ENCODE results near the gene DHODH. TPM values are rescaled to one million over a fixed set of nuclear protein-coding genes. Genes with fewer than 3 reads are reported as not detected.
A peak's percentile ranks its signal among the peaks of the same experiment; 100 is the strongest.

Gene DHODH
- total RNA-seq, 1 donor from 2014 or later, result 28.4 TPM

DNA sequence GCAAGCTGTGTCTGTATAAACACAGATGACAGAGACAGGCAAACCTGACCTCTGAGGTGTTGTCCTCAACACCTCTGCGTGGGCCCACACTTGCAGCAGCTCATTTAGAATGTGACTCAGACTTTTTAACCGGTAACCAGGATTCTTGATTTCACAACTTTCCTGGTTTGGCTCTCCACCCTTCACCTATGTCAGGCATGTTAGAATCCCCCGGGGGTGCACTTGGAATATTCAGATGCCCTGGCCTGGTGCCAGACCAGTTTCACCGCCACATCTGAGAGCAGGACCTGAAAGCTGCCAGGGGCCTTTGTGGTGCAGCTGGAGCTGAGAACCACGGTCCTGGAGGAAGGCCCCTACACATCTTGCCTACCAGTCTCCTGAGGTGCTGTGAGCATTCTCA lies 4.8 kb downstream of the DHODH start:
- DNase-seq (ENCODE audit: low spot score) (peak; percentile 68), ATAC-seq (no peak)

DNA sequence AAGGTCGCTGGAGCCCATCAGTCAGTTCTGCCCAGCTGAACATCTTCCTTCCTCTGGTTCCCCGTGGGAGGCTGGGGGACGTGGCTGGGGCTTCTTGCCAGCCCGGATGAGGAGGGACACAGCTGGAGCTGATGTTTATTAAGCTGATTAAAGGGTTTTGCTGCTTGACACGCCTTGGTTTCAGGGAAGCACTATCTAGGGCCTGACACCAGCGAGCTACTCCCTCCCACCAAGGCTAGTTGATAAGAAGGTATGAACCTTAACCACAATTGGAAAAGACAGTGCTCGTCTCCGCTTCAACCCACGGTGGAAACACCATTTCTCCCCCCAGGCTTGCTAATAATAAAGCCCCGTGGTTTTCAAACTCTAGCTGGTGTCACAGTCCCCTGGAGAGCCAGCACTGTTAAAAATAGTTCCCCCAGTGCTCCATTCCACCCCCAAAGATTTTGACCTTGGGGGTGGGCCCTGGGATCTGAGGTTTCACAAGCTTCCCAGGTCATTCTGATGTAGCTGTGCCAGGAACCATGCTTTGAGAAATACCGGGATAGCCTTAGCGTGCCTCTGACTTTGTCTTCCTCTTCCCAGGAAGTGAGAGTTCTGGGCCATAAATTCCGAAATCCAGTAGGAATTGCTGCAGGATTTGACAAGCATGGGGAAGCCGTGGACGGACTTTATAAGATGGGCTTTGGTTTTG lies 5.5 kb downstream of the DHODH start:
- DNase-seq (ENCODE audit: low spot score), result peak; percentile 66
- peak; percentile 26 for ATAC-seq

DNA sequence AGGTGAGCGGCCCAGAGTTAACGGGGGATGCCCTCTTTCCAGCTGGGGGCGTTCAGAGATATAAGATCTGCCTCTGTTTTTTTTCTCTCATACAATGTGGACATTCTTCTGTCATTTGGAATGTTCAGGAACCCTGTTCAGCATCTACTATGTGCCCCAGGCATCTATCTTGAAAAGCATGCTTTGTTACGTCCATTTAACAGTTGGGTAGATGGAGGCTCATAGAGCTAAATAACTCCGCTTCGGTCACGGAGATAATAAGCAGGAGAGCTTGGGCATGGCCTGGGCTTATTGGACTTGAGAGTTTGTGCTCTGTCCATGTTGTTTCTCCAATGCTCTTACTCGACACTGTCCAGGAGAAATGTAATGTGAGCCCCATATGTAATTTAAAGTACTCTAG lies 6.1 kb downstream of the DHODH start:
- DNase-seq (ENCODE audit: low spot score) (no peak), ATAC-seq (no peak)

DNA sequence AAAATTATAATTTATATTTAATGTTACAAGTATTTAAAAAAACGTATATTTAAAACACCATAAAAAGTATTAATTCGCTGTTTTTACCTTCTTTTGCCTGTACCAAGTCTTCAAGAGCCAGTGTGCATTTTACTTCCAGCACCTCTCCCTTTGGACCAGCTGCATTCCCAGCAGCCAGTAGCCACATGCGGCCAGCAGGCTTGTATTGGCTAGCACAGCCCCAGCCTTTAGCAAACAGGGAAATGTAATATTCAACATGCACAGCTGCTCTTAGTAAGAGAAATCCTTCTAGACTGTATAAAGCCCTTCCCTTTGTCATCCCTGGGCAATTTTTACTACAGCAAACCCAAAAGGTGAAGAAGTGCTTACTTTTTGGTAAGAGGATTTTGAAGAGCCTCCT lies 6.6 kb downstream of the DHODH start:
- peak; percentile 23 for ATAC-seq

DNA sequence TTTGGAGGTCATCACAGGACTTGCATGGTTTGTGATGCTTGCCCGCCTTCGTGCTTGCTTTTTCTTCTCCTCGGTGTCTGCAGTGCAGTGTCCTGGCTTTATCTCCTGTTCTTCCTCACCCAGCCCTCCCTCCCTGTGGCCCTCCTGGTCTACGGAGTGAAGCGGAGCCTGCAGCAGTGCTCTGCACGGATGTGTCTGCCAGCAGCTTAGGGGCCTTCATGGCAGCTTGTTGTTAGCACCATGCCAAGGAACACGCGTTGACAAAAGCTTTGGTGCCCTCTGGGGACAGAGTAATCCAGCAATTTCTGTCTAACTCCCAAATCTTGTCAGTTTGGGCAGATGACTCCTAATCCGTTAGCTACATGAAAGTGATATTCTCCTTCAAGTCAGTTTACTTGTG lies 9.9 kb downstream of the DHODH start:
- ATAC-seq, result peak; percentile 43
- peak; percentile 68 for DNase-seq (ENCODE audit: low spot score)

More for the DNA sequence above, 6.6 kb downstream of the DHODH start:
- no peak for DNase-seq (ENCODE audit: low spot score)

DNA sequence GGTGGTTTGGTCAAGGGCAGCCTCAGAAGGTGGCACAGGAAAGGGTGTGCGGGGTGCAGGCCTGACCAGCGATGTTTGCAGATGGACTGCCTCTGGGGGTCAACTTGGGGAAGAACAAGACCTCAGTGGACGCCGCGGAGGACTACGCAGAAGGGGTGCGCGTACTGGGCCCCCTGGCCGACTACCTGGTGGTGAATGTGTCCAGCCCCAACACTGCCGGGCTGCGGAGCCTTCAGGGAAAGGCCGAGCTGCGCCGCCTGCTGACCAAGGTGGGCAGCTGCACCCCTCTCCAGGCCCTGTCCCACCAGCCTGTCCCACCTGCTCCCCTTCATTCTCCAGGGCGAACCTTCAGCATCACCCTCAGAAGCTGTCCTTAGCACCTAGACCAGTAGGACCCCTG lies 12.5 kb downstream of the DHODH start:
- DNase-seq (ENCODE audit: low spot score) (no peak), ATAC-seq (no peak)

DNA sequence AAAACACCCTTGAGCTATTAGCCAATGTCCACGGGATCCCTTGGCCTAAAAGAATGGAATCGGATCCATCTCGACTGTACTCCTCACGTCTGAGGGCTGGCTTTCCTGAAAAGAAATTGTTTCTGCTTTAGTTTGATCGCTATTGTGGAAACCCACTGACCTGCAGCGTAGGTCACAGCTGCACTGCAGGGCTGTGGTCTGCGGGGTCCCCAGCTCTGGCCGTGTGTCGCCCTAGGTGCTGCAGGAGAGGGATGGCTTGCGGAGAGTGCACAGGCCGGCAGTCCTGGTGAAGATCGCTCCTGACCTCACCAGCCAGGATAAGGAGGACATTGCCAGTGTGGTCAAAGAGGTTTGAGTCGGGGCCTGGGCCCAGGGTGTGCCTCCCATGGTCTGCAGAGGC lies 13.6 kb downstream of the DHODH start:
- ATAC-seq (no peak), DNase-seq (ENCODE audit: low spot score) (no peak)

DNA sequence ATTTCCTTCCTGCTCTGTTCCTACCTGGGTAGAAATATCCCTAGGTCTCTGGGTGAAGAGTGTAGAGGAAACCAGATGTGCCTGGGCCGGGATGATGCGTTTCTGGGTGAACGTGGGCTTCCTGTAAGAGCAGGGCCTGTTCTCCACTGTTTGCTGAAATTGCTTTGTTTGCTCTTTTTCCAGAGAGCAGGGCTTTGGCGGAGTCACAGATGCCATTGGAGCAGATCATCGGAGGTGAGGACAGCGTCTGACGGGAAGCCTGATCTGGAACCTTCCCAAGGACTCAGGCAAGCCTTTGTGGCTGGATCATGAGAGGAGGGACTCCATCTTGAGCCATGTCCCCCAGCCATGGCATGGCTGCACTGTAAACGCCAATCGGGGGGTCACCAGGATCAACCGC lies 15.4 kb downstream of the DHODH start:
- ATAC-seq, result peak; percentile 63
- DNase-seq (ENCODE audit: low spot score), result peak; percentile 82

DNA sequence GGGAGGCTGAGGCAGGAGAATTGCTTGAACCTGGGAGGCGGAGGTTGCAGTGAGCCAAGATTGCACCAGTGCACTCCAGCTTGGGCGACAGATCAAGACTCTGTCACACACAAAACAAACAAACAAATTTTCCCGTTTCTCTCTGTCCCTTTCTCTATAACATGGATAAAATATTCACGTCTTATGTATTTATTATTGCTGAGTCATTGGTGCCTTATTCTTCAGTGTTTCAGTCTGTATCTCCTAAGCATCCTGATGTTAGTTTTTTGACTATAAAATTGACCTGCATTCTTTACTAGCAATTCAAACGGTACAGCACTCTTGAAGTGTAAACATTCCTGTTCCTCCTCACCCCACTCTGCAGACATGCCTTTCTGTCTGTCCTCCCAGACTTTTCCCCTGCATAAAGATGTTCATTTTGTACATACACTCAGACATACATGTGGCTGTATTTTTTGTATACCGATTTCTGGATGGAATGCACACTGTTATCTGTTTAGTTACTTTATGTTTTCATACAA lies 16.4 kb downstream of the DHODH start:
- peak; percentile 1 for ATAC-seq
- peak; percentile 45 for DNase-seq (ENCODE audit: low spot score)

DNA sequence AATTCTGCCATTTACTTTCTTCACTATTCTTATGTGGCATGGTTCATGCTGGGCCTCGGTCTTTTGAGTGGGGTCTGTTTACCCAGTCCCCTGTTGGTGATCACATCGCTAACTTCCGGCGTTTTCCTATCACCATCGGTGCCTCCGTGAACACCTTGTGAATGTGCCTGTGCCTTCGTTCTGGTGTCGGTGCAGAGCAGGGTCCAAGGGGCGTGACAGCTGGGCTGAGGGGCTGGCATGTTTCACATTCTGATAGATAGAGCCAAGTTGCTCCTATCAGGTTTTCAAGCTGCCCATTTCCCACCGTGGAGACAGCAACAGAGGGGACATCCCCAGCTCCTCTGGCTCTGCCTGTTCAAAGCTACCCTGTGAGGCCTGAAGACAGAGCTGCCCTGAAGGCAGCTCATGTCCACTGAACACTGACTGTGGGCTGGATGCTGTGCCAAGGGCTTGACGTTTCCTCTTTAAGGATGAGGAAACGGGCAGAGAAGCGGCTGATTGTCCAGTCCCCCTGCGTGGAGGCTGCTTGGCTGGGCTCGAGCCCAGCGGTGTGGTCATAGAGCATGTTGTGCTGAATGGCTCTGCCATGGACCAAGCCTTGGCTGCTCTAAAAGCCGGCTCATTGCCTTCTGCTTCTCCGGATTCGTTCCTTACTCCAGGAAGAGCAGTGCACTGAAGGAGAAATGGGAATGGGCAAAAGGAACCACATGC lies 17.0 kb downstream of the DHODH start:
- DNase-seq (ENCODE audit: low spot score), result peak; percentile 70
- ATAC-seq, result peak; percentile 64

DNA sequence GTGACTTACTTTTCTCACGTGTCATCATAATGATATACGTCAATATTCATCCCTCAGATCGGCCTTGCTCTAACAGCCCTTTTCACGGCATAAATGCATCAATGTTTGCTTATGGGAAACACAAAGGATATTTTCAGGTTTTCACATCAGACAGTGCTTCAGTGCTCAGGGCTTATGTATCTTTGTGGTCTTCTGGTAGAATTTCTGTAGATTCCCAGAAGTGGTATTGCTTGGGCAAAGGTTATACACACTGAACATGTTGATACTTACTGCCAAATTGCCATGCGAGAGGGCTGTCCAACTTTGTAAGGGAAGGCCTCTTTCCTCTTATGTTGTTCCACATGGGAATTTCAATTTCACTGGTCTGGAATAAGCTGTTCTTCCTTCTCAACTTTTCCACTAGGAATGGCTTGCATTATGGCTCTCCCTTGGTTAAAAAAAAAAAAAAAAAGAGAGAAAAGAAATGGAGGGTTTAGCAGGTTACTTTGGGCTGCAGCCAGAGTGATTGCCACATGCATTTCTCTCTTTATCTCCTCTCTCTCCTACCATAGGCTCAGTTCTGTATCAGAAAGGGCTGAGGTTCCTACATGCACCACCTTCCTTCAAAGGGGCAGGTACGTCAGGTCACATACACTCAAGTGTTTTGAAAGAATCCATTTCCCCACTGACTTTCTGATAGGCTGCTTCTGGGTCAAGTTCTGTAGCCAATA lies 19.3 kb downstream of the DHODH start:
- ATAC-seq, result peak; percentile 50

DNA sequence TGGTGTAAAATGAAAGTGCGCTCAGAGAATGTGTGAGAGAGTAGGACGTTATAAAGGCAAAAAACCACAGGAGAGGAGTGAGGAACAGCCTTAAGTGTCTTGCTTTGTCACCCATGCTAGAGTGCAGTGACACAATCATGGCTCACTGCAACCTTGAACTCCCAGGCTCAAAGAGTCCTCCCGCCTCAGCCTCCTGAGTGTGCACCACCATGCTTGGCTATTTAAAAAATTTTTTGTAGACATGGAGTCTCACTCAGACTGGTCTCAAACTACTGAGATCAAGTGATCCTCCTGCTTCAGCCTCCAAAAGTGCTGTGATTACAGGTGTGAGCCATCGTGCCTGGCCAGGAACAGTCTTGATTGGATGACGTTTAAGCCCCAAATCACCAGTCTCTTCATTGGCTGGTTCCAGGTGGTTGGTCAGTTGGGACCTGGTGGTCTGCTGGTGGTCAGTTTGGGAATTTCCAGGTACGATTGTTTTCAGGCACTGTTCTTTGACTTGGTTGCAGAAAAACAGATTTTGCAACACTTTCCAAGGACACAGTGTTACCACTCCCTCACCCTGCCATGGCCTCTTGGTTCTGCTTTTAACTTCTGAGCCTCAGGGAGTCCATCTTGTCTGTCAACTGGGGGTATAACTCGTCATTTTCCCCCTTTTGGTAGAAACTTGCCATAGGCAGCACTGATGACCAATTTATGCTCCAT lies 21.2 kb downstream of the DHODH start:
- DNase-seq (ENCODE audit: low spot score), result no peak
- ATAC-seq, result no peak

More for the DNA sequence above, 19.3 kb downstream of the DHODH start:
- DNase-seq (ENCODE audit: low spot score), result peak; percentile 44

DNA sequence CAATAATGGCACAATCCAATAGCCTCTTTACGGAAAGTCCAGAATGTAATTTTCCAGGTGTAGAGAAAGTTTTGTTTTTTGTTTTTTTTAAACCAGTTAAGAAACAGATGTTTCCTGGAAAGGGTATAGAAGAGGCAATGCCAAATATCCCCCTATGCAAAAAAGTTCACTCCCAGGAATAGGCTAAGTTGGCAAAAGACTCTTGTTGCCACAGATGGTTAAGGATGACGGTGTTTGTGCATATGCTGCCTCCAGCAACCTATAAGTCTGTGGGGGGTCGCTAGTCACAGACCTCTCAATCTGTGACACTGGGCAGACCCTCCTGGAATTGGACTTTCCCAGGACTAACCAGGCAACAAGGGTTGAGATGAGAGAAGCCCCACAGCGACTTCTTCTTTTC lies 24.9 kb downstream of the DHODH start:
- ATAC-seq (no peak), DNase-seq (ENCODE audit: low spot score) (no peak)

DNA sequence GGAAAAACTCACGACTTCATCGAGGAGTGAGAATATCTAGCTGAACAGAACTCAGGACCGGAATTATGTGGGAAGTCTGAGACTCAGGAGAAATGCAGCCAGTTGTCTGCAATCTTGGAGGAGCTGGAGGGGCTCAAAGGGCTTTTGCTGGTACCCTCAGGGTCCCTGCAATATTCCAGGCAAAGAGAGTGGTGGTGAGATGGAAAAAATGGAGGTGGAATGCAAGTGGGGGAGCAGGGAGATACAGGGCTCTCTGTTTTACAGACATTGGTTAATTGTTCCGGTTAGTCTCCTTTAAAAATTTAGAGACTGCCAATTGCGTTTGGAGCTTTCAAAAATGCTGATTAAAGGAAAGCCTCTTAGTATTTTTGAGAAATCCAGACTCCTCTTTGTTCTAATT lies 27.6 kb downstream of the DHODH start:
- peak; percentile 15 for ATAC-seq
- no peak for DNase-seq (ENCODE audit: low spot score)

DNA sequence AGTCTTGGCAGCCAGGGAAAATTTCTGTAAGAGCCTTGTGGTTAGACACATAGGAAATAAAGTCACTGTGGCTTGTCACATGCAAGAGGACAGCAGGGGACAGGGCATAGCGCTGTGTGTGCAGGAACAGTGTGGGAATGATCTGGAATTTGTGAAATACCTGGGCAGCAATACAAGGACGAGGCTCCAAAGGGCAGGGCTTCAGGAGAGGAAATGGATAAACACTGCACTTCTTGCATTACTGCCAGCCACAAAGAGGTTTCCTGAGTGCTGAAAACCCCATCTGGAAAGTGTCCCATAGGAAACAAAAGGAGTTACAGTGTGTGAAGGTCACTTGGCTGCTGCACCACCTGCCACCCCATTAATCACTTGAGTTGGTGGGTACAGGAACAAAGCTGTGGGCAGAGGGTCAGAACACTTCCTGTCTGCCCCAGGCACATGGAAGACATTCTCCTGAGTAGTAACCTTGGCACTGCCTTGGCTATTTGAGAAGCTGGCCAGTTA lies 33.7 kb downstream of the DHODH start:
- DNase-seq (ENCODE audit: low spot score) (peak; percentile 90), ATAC-seq (peak; percentile 71)

DNA sequence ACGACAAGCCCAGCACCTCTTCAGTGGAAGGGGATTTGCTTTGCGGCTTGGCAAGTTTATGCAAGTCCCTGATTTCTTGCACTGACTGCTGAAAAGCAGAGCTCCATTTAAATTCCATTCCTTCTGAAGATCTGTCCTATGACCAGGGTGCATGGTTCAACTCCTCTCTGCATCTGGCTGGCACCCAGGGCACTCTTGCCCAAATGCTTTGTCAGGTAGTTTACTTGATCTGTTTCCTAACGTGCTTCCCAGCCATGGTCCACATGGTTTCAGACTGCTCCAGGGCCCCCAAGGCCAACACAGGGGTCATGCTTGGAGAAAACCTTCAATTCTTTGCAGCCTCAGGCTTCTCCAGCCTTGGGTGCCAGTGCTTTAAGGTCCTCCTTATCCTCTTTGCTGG lies 34.5 kb downstream of the DHODH start:
- ATAC-seq (peak; percentile 62), DNase-seq (ENCODE audit: low spot score) (peak; percentile 95)

DNA sequence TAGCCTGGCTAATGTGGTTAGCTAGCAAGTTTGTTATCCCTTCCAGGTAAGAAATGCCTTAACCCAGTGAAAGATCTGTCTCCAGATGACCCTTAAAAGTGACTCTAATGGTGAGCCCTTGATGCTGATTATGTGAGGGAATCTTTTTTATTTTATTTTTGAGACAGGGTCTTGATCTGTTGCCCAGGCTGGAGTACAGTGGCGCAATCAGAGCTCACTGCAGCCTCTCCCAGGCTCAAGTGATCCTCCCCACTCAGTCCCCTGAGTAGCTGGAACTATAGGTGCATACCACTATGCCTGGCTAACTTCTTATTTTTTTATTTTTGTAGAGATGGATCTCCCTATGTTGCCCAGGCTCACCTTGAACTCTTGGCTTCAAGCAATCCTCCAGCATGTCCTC lies 35.0 kb downstream of the DHODH start:
- ATAC-seq, result peak; percentile 8

DNA sequence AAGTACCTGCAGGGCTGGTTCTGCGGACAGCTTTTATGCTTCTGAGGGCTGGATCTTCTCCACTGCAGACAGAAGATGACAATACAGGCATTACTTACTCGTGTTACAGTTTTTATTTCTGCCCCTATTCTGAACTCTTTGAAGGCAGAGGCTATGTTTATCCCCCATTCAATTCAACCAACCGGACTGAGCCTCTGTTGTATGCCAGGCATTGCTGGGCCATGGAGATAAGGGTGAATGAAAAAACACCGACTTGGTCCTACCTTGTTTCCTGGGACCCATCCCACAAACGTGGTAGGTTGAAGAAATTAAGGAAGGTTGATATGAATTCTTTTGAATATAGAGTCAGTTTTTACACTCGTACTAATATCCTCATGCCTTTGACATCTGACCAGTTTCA lies 35.8 kb downstream of the DHODH start:
- DNase-seq (ENCODE audit: low spot score) (no peak), ATAC-seq (peak; percentile 8)

More for the DNA sequence above, 35.0 kb downstream of the DHODH start:
- no peak for DNase-seq (ENCODE audit: low spot score)

DNA sequence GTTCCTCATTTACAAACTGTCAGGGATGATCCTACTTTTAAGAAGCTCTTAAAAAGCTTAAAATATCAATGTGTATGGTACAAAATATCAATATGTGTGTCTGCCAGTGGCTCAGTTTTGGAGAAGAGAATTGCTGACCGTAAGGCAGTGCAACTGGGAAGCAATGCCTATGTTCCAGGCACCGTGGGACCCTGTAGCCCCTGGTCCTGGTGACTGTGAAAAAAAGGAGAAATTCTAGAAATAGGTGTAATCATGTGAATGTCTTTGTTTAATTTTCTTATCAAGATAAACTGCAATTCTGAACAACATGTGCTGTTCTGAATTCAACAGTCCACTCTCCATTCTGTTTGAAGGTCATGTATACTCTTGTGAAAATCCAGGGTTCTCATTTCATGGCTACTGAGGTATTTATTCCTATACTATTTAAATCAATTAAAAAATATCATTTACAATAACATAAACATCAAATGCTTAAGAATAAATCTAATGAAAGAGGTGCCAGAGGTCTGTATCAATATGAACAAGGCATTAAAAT lies 36.3 kb downstream of the DHODH start:
- ATAC-seq (peak; percentile 3), DNase-seq (ENCODE audit: low spot score) (no peak)

DNA sequence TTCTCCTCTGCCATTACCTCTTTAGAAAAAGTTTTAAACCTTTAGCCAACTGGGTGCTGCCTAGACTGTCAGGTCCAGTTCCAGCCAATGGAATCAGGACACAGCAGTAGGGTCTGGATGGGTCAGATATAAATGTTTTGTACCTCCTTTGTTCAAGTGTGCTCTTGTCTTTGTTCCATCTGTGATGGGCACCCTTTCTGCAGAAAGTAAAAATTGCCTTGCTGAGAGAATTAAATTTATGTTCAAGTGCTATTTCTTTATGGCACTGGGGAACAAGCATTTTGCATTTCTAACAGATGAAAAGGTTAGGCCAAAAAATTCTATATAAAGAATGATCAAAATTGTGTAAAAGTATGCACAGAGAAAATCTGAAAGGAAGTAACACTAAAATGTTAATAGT lies 40.6 kb downstream of the DHODH start:
- ATAC-seq (no peak), DNase-seq (ENCODE audit: low spot score) (no peak)

Measured in left lobe of liver (tissue), 2 donors.